MM.1S (cell line): ENCODE measurements around the gene HARS2.
"Not testable (repeated sequence)": the region's sequence is repeated elsewhere in the genome, so short reads cannot be mapped to it uniquely, and the experiment has no call there.

Experiments
- DNase-seq: peaks from one replicate; pipeline ENCODE4 v3.0.0-alpha.2; 2015
- H2AFZ ChIP-seq: fragments of 300-600 bp; sonication (generic); 2 replicates; pipeline ENCODE4 v1.6.0; 2016; ENCODE audit warnings: antibody characterized with exemption, low read length
- H3F3A ChIP-seq: fragments of 300-600 bp; sonication (generic); 2 replicates; pipeline ENCODE4 v1.6.1; 2016; ENCODE audit warnings: mild to moderate bottlenecking, antibody characterized with exemption, low read length, moderate library complexity, mixed read lengths; ENCODE audit not compliant: insufficient read depth
- H3K27ac ChIP-seq: fragments of 300-600 bp; sonication (generic); 2 replicates; pipeline ENCODE4 v1.5.1; 2016; ENCODE audit warnings: mild to moderate bottlenecking, low read length
- H3K27me3 ChIP-seq: fragments of 300-600 bp; sonication (generic); replicated peaks from 2 replicates; pipeline ENCODE4 v1.6.0; 2016; ENCODE audit warnings: low read length; ENCODE audit not compliant: insufficient read depth
- H3K36me3 ChIP-seq: fragments of 300-600 bp; sonication (generic); replicated peaks from 2 replicates; pipeline ENCODE4 v1.6.1; 2016; ENCODE audit warnings: mild to moderate bottlenecking, low read length, mixed read lengths; ENCODE audit not compliant: insufficient read depth
- H3K4me1 ChIP-seq: fragments of 300-600 bp; sonication (generic); 2 replicates; pipeline ENCODE4 v1.6.1; 2016; ENCODE audit warnings: low read length, mixed read lengths
- H3K4me2 ChIP-seq: fragments of 300-600 bp; sonication (generic); 2 replicates; pipeline ENCODE4 v1.6.0; 2016; ENCODE audit warnings: low read depth, low read length
- H3K4me3 ChIP-seq: fragments of 300-600 bp; sonication (generic); 2 replicates; pipeline ENCODE4 v1.5.1; 2016; ENCODE audit warnings: low read length, mixed read lengths
- H3K79me2 ChIP-seq: fragments of 300-600 bp; sonication (generic); 2 replicates; pipeline ENCODE4 v1.6.1; 2016; ENCODE audit warnings: mixed run types, low read length, mixed read lengths
- H3K9ac ChIP-seq: fragments of 300-600 bp; sonication (generic); 2 replicates; pipeline ENCODE4 v1.6.1; 2016; ENCODE audit warnings: low read length, mixed read lengths
- H3K9me2 ChIP-seq: fragments of 300-600 bp; sonication (generic); replicated peaks from 2 replicates; pipeline ENCODE4 v1.6.1; 2016; ENCODE audit warnings: mild to moderate bottlenecking, low read length, mixed read lengths; ENCODE audit not compliant: insufficient read depth
- H3K9me3 ChIP-seq: fragments of 300-600 bp; sonication (generic); replicated peaks from 2 replicates; pipeline ENCODE4 v1.6.1; 2016; ENCODE audit warnings: mild to moderate bottlenecking, low read length, mixed read lengths; ENCODE audit not compliant: insufficient read depth
- H4K20me1 ChIP-seq: fragments of 300-600 bp; sonication (generic); 2 replicates; pipeline ENCODE4 v1.6.1; 2016; ENCODE audit warnings: mild to moderate bottlenecking, low read length, moderate library complexity, mixed read lengths; ENCODE audit not compliant: insufficient read depth
- EZH2 ChIP-seq: fragments of 300-600 bp; sonication (generic); optimal IDR thresholded peaks from 2 replicates; pipeline ENCODE3; 2017; ENCODE audit warnings: low read depth, mild to moderate bottlenecking, antibody characterized with exemption, low read length, mixed read lengths
- EZH2phosphoT487 ChIP-seq: fragments of 300-600 bp; sonication (generic); IDR thresholded peaks from 2 replicates; pipeline ENCODE4 v1.6.1; 2018; ENCODE audit warnings: antibody characterized with exemption, low read length
- TF ChIP-seq, protein P1 (sequence below): fragments of 300-600 bp; sonication (generic); IDR thresholded peaks from 2 replicates; pipeline ENCODE4 v1.5.1; 2016; ENCODE audit warnings: antibody characterized with exemption, low read length, mixed read lengths

The HARS2 gene

GRCh38 chr5:140664359-140665119 lies 26.7 kb upstream of the HARS2 start, which contains the start of gene WDR55:
WDR55 (plus strand) TSS chr5:140664904; CDS start chr5:140664913, 9 bp downstream.
- H4K20me1 ChIP-seq, result no peaks in the 10 kb centered on the region
- no peaks in the 10 kb centered on the region for H3K27me3 ChIP-seq
- no peaks in the 10 kb centered on the region; the same call in 1 of the 2 replicates for H3K4me1 ChIP-seq

GRCh38 chr5:140671035-140671434 lies 20.2 kb upstream of the HARS2 start:
- not testable (repeated sequence) for H3K4me1 ChIP-seq, H3K27me3 ChIP-seq, DNase-seq, H3K4me3 ChIP-seq, H3F3A ChIP-seq, H3K27ac ChIP-seq, H3K9me3 ChIP-seq, H3K9me2 ChIP-seq, H3K4me2 ChIP-seq, H3K9ac ChIP-seq, H2AFZ ChIP-seq, H3K36me3 ChIP-seq, H4K20me1 ChIP-seq
- H3K79me2 ChIP-seq, result peaks cover 33% of the 10 kb centered on the region

More at GRCh38 chr5:140664359-140665119, 26.7 kb upstream of the HARS2 start, which contains the start of gene WDR55:
- Histone ChIP-seq H3K4me3 (peak within 1 kb of the TSS; percentile 90), H2AFZ (peak within 1 kb of the TSS; percentile 86), H3K9me3 (no peaks in the 10 kb centered on the region), H3K9me2 (no peaks in the 10 kb centered on the region), H3K9ac (peak within 1 kb of the TSS; percentile 53), H3K27ac (peak within 1 kb of the TSS; percentile 76), H3F3A (peaks cover 13% of the 10 kb centered on the region), H3K4me2 (peak within 1 kb of the TSS; percentile 81), H3K79me2 (peaks cover 47% of the 10 kb centered on the region), H3K36me3 (no peaks in the 10 kb centered on the region; the same call in 1 of the 2 replicates)
- TF ChIP-seq, protein P1, sequence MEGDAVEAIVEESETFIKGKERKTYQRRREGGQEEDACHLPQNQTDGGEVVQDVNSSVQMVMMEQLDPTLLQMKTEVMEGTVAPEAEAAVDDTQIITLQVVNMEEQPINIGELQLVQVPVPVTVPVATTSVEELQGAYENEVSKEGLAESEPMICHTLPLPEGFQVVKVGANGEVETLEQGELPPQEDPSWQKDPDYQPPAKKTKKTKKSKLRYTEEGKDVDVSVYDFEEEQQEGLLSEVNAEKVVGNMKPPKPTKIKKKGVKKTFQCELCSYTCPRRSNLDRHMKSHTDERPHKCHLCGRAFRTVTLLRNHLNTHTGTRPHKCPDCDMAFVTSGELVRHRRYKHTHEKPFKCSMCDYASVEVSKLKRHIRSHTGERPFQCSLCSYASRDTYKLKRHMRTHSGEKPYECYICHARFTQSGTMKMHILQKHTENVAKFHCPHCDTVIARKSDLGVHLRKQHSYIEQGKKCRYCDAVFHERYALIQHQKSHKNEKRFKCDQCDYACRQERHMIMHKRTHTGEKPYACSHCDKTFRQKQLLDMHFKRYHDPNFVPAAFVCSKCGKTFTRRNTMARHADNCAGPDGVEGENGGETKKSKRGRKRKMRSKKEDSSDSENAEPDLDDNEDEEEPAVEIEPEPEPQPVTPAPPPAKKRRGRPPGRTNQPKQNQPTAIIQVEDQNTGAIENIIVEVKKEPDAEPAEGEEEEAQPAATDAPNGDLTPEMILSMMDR, result no peak
- no peak for TF ChIP-seq EZH2phosphoT487
- TF ChIP-seq EZH2, result no peak
- peak; percentile 95 for DNase-seq

- H3K9me2 ChIP-seq, result no peaks in the 10 kb centered on the region
- H3K27ac ChIP-seq, result no peak overlapping the region
- H3K4me3 ChIP-seq, result no peak overlapping the region
- H3K27me3 ChIP-seq, result no peaks in the 10 kb centered on the region
- no peaks in the 10 kb centered on the region for H4K20me1 ChIP-seq
- H3K36me3 ChIP-seq, result peaks cover 4% of the 10 kb centered on the region; the same call in 1 of the 2 replicates
- no peak overlapping the region for H2AFZ ChIP-seq
- no peak overlapping the region for H3K9ac ChIP-seq
- peaks cover 27% of the 10 kb centered on the region for H3K79me2 ChIP-seq
- DNase-seq, result no peak
- H3K4me2 ChIP-seq, result no peak overlapping the region
- H3K9me3 ChIP-seq, result no peaks in the 10 kb centered on the region
- no peaks in the 10 kb centered on the region; the same call in 1 of the 2 replicates for H3F3A ChIP-seq
- no peak for TF ChIP-seq EZH2
- TF ChIP-seq, protein P1, result no peak
- no peak for TF ChIP-seq EZH2phosphoT487
- no peaks in the 10 kb centered on the region for H3K4me1 ChIP-seq
These were observed 19.7 kb upstream of the HARS2 start for GRCh38 chr5:140671472-140672125.
